K562 (cell line): ENCODE measurements around the gene ALKBH4. TPM values are rescaled to one million over a fixed set of nuclear protein-coding genes. Genes with fewer than 3 reads are reported as not detected.
"Not testable (repeated sequence)": the region's sequence is repeated elsewhere in the genome, so short reads cannot be mapped to it uniquely, and the experiment has no call there.

Experiments used
- ATAC-seq: fragments of 200-7000 bp; cut with Tn5 transposase; 3 replicates; pipeline ENCODE4 v1.9.1; 2020; ENCODE audit warnings: moderate library complexity
- BruUV-seq: library from RNA; stranded (reverse); fragments of 400-500 nt; replicated peaks from 2 replicates; lab custom pipeline; 2021; lab: Mats Ljungman, UMichigan
- CTCF ChIA-PET: fragments of 300-600 bp; formaldehyde crosslinking; extraction: SDS; loops from one replicate; lab custom pipeline; 2021; ENCODE audit warnings: low intra/inter-chr PET ratio; lab: Yijun Ruan, JAX
- POLR2A ChIA-PET: fragments of 300-600, 350-650 bp; sonication (Branson Sonifier 250); formaldehyde crosslinking; extraction: SDS; loops from one replicate; lab custom pipeline; 2021; ENCODE audit warnings: antibody characterized with exemption, inconsistent platforms; lab: Yijun Ruan, JAX
- DNase-seq, 4 experiments: peaks; one replicate each; pipeline versions ENCODE4 v3.0.0 to v3.0.0-alpha.2; 2011 to 2018; ENCODE audit warnings: low spot score in 3 of 4, mixed read lengths in 3 of 4; ENCODE audit errors: extremely low read depth in 1 of 4
- FAIRE-seq: peaks from 2 replicates; lab custom pipeline; 2011; peaks lifted over from hg19 to GRCh38; lab: Jason Lieb, UNC
- H2AFZ ChIP-seq: 2 replicates; pipeline ENCODE4 v1.6.0; 2011; ENCODE audit warnings: low read depth, low read length, control low read depth, inconsistent platforms
- H3K27ac ChIP-seq: fragments of 200-600 bp; 3 replicates; pipeline ENCODE4 v1.8.0; 2011; ENCODE audit warnings: low read depth, mild to moderate bottlenecking, control low read depth, inconsistent platforms, low read length, moderate library complexity, mixed read lengths; ENCODE audit errors: extremely low read depth
- H3K27me3 ChIP-seq, 2 experiments: fragments of 300-600 bp in 1 of 2; 2 replicates in 1 of 2; 3 replicates in 1 of 2; pipeline versions ENCODE4 v1.6.0 to v1.8.0; 2011; ENCODE audit warnings: inconsistent platforms in 2 of 2, low read length in 2 of 2, mild to moderate bottlenecking in 1 of 2, mixed read lengths in 1 of 2, moderate library complexity in 1 of 2; ENCODE audit not compliant: control insufficient read depth in 2 of 2, insufficient read depth in 2 of 2
- H3K36me3 ChIP-seq: fragments of 300-600 bp; 3 replicates; pipeline ENCODE4 v1.8.0; 2011; ENCODE audit warnings: mild to moderate bottlenecking, low read length, inconsistent platforms; ENCODE audit not compliant: control insufficient read depth, insufficient read depth
- H3K4me1 ChIP-seq, 2 experiments: fragments of 200-600 bp in 1 of 2; replicated peaks in 1 of 2; 2 replicates in 1 of 2; 3 replicates in 1 of 2; pipeline versions ENCODE4 v1.5.1 to v1.8.0; 2011; ENCODE audit warnings: inconsistent platforms in 2 of 2, low read length in 2 of 2, mild to moderate bottlenecking in 1 of 2, mixed read lengths in 1 of 2, moderate library complexity in 1 of 2; ENCODE audit not compliant: control insufficient read depth in 2 of 2, insufficient read depth in 2 of 2
- H3K4me2 ChIP-seq: 2 replicates; pipeline ENCODE4 v1.6.1; 2011; ENCODE audit warnings: low read length, control low read depth, inconsistent platforms, mixed read lengths; ENCODE audit not compliant: insufficient read depth
- H3K4me3 ChIP-seq: fragments of 200-600 bp; sonication (generic), shearing (Covaris generic); 2 replicates; pipeline ENCODE4 v1.5.1; 2016; ENCODE audit warnings: control low read depth, inconsistent platforms
- H3K79me2 ChIP-seq: fragments of 200-600 bp; 3 replicates; pipeline ENCODE4 v1.8.0; 2011; ENCODE audit warnings: low read length, inconsistent platforms; ENCODE audit not compliant: control insufficient read depth, insufficient read depth
- H3K9ac ChIP-seq, 2 experiments: 2 replicates each; pipeline versions ENCODE4 v1.6.0 to v1.6.1; 2011; ENCODE audit warnings: low read depth in 2 of 2, low read length in 2 of 2, control low read depth in 1 of 2, inconsistent platforms in 1 of 2, mild to moderate bottlenecking in 1 of 2, mixed read lengths in 1 of 2; ENCODE audit not compliant: insufficient read depth in 1 of 2
- H3K9me1 ChIP-seq: one replicate; pipeline ENCODE4 v1.6.0; 2011; ENCODE audit warnings: inconsistent platforms, mild to moderate bottlenecking, low read length, moderate library complexity; ENCODE audit not compliant: control insufficient read depth, insufficient read depth
- H3K9me3 ChIP-seq: replicated peaks from 2 replicates; pipeline ENCODE4 v1.5.1; 2011; ENCODE audit warnings: low read depth, low read length, inconsistent platforms; ENCODE audit not compliant: control insufficient read depth, insufficient read depth
- H4K20me1 ChIP-seq: replicated peaks from 2 replicates; pipeline ENCODE4 v1.6.1; 2011; ENCODE audit warnings: low read length, inconsistent platforms, mixed read lengths; ENCODE audit not compliant: control insufficient read depth, insufficient read depth
- AFF1 ChIP-seq, 2 experiments: fragments of 450-650 bp; IDR thresholded peaks; 2 replicates each; pipeline ENCODE4 v1.6.1; 2018; ENCODE audit warnings: mild to moderate bottlenecking in 2 of 2, low read depth in 1 of 2; ENCODE audit not compliant: partially characterized antibody in 2 of 2
- DPF2 ChIP-seq: fragments of 450-650 bp; IDR thresholded peaks from 2 replicates; pipeline ENCODE4 v1.6.1; 2016
- KDM4B ChIP-seq, 2 experiments: fragments of 450-650 bp in 1 of 2; sonication (generic) in 1 of 2; IDR thresholded peaks; 2 replicates each; pipeline ENCODE4 v1.6.1; 2016 to 2017; ENCODE audit warnings: borderline replicate concordance in 2 of 2, antibody characterized with exemption in 1 of 2, low read depth in 1 of 2, mild to moderate bottlenecking in 1 of 2
- POLR3G ChIP-seq: IDR thresholded peaks from 2 replicates; pipeline ENCODE4 v1.6.1; 2011; ENCODE audit not compliant: insufficient read length, insufficient replicate concordance; ENCODE audit errors: extremely low read depth
- PTRF ChIP-seq: fragments of 450-650 bp; IDR thresholded peaks from 2 replicates; pipeline ENCODE4 v1.6.1; 2016; ENCODE audit warnings: mild to moderate bottlenecking, missing genetic modification characterization, missing compliant biosample characterization
- ZNF263 ChIP-seq: sonication (generic); formaldehyde crosslinking; IDR thresholded peaks from 2 replicates; pipeline ENCODE4 v1.8.0; 2022; ENCODE audit warnings: mild to moderate bottlenecking, missing genetic modification reagents, borderline replicate concordance
- WGBS: fragments of 100-300 bp; shearing (Covaris generic); methylation state at CpG from one replicate; pipeline ENCODE4 v1.1.6; 2016; ENCODE audit warnings: low coverage, mixed read lengths; ENCODE audit not compliant: insufficient coverage; ENCODE audit errors: missing lambda C conversion rate; 5-methylcytosine and 5-hydroxymethylcytosine counted together
- in situ Hi-C: fragments of 300-500 bp; cut with MboI; formaldehyde crosslinking; loops from 4 replicates; pipeline ENCODE4 v1.15.0; 2018; ENCODE audit warnings: inconsistent platforms, mixed read lengths
- intact Hi-C: fragments of 100-400 bp; cut with micrococcal nuclease; formaldehyde crosslinking; loops from 2 replicates; pipeline ENCODE4 v1.14.2; 2022
- polyA plus RNA-seq, 8 experiments: library from polyadenylated mRNA; depleted of rRNA in 4 of 8; stranded (reverse) in 5 of 8; unstranded in 3 of 8; fragments of >200 nt; fragmentation: Nextera tagmentation in 2 of 8; fragmentation: Illumina TruSeq in 1 of 8; extraction: Ambion mirVana in 2 of 8; extraction: Trizol in 1 of 8; gene quantifications; 2 replicates each; pipeline versions ENCODE4 v1.2.1 to v1.2.3, GENCODE V29; 2011 to 2014; ENCODE audit warnings: inconsistent platforms in 1 of 8, missing spikeins in 1 of 8
- total RNA-seq, 7 experiments: library from RNA; depleted of rRNA in 6 of 7; stranded (reverse); fragments of >200 nt in 6 of 7; fragmentation: Illumina TruSeq in 2 of 7; extraction: Trizol in 2 of 7; gene quantifications; 2 replicates each; pipeline versions ENCODE4 v1.2.1 to v1.2.3, GENCODE V29; 2011 to 2021; ENCODE audit warnings: low replicate concordance in 1 of 7
- TF ChIP-seq, protein P1 (sequence below): IDR thresholded peaks from 2 replicates; pipeline ENCODE4 v1.6.1; 2016; ENCODE audit warnings: missing genetic modification characterization, missing compliant biosample characterization
- TF ChIP-seq, protein P2 (sequence below), 3 experiments: fragments of 200-800 bp in 1 of 3; sonication (Bioruptor generic) in 1 of 3; sonication (generic) in 1 of 3; formaldehyde crosslinking in 1 of 3; IDR thresholded peaks; 2 replicates each; pipeline versions ENCODE4 v1.6.1 to v1.8.0; 2016 to 2022; ENCODE audit warnings: mild to moderate bottlenecking in 2 of 3, missing compliant biosample characterization in 2 of 3, missing genetic modification characterization in 2 of 3, missing genetic modification reagents in 1 of 3

The ALKBH4 gene
- total and polyA plus RNA-seq, 9 of the 15 experiments (the other 6 are each of a cell fraction or from before 2014, with no cell fraction given) = 4.6 to 21.4 (median 11.8) TPM

- TF ChIP-seq POLR3G = no peak
- no peak for TF ChIP-seq PTRF (tag)
Observed at GRCh38 chr7:102464577-102465280, at the start of gene ALKBH4, which contains the start of gene LRWD1 (continued).

- BruUV-seq = not testable (repeated sequence)
- peak overlapping the region; percentile 25 to 78; a peak in 2 of 4 replicates for H3K9ac ChIP-seq
- TF ChIP-seq, protein P1, sequence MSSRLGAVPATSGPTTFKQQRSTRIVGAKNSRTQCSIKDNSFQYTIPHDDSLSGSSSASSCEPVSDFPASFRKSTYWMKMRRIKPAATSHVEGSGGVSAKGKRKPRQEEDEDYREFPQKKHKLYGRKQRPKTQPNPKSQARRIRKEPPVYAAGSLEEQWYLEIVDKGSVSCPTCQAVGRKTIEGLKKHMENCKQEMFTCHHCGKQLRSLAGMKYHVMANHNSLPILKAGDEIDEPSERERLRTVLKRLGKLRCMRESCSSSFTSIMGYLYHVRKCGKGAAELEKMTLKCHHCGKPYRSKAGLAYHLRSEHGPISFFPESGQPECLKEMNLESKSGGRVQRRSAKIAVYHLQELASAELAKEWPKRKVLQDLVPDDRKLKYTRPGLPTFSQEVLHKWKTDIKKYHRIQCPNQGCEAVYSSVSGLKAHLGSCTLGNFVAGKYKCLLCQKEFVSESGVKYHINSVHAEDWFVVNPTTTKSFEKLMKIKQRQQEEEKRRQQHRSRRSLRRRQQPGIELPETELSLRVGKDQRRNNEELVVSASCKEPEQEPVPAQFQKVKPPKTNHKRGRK (tag) = peak; percentile 60; the same call in 1 of the 2 replicates
- peak; percentile 79; the same call in 1 of the 2 replicates for TF ChIP-seq ZNF263 (CRISPR knock-in tag)
- peak in 1 of 2 experiments; percentile 51 for TF ChIP-seq AFF1 (IDR thresholded peaks at IDR 0.05; ENCODE audit: low read depth in 1 of 2, partially characterized antibody in 2 of 2)
- TF ChIP-seq, protein P2, sequence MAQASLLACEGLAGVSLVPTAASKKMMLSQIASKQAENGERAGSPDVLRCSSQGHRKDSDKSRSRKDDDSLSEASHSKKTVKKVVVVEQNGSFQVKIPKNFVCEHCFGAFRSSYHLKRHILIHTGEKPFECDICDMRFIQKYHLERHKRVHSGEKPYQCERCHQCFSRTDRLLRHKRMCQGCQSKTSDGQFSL (CRISPR knock-in tag; IDR thresholded peaks at IDR 0.05) = peak; percentile 61; the same call in 1 of the 2 replicates
- TF ChIP-seq, protein P2 (tag; IDR thresholded peaks at IDR 0.05) = not testable (repeated sequence)
- TF ChIP-seq DPF2 = 0 out of 2 replicates have a peak, but pooled peaks have one; percentile 18
- TF ChIP-seq KDM4B (IDR thresholded peaks at IDR 0.05; ENCODE audit: borderline replicate concordance in 2 of 2, low read depth in 1 of 2) = 0 out of 4 replicates have a peak, but pooled peaks of 1 of the 2 experiments have one; percentile 42
Observed at GRCh38 chr7:102512642-102513221, 48.1 kb upstream of the ALKBH4 start.

More at GRCh38 chr7:102512642-102513221, 48.1 kb upstream of the ALKBH4 start:
- in situ Hi-C loops, ATAC-seq, H3K79me2 ChIP-seq, intact Hi-C loops, POLR2A ChIA-PET, H3K27me3 ChIP-seq, H3K9me1 ChIP-seq, H3K9me3 ChIP-seq, H4K20me1 ChIP-seq, FAIRE-seq, CTCF ChIA-PET, H3K36me3 ChIP-seq, H3K4me1 ChIP-seq, H3K27ac ChIP-seq: not testable (repeated sequence)
- peak overlapping the region; percentile 52 for H3K4me2 ChIP-seq
- 51% methylated on average over 4 of the region's 5 CpGs for WGBS
- peak overlapping the region; percentile 59; the same call in 1 of the 2 replicates for H2AFZ ChIP-seq
- DNase-seq = peak in 1 of 4 experiments; percentile 90
- H3K4me3 ChIP-seq = peak overlapping the region; percentile 31; the same call in 1 of the 2 replicates
